Mammary epithelial cell (primary cell): ENCODE results near the gene PIP4K2A.

Source experiments
- EZH2 ChIP-seq: IDR thresholded peaks from 2 replicates; pipeline ENCODE4 v1.6.1; 2012; ENCODE audit warnings: low read length, inconsistent platforms, borderline replicate concordance
- TF ChIP-seq, protein P1 (sequence below), 2 donors: IDR thresholded peaks in 1 of 2; conservative IDR thresholded peaks in 1 of 2; 2 replicates each; pipeline ENCODE4 v1.5.1; 2011 to 2012; ENCODE audit warnings: inconsistent platforms in 2 of 2, low read length in 2 of 2, mild to moderate bottlenecking in 2 of 2, control low read depth in 1 of 2, low read depth in 1 of 2; ENCODE audit not compliant: insufficient read depth in 1 of 2; ENCODE audit errors: extremely low read depth in 1 of 2

GRCh38 chr10:22753786-22754185 is 39.4 kb upstream of the PIP4K2A start:
- TF ChIP-seq, protein P1, sequence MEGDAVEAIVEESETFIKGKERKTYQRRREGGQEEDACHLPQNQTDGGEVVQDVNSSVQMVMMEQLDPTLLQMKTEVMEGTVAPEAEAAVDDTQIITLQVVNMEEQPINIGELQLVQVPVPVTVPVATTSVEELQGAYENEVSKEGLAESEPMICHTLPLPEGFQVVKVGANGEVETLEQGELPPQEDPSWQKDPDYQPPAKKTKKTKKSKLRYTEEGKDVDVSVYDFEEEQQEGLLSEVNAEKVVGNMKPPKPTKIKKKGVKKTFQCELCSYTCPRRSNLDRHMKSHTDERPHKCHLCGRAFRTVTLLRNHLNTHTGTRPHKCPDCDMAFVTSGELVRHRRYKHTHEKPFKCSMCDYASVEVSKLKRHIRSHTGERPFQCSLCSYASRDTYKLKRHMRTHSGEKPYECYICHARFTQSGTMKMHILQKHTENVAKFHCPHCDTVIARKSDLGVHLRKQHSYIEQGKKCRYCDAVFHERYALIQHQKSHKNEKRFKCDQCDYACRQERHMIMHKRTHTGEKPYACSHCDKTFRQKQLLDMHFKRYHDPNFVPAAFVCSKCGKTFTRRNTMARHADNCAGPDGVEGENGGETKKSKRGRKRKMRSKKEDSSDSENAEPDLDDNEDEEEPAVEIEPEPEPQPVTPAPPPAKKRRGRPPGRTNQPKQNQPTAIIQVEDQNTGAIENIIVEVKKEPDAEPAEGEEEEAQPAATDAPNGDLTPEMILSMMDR (conservative IDR thresholded peaks at IDR 0.05 in 1 of 2, IDR thresholded peaks at IDR 0.05 in 1 of 2; ENCODE audit: extremely low read depth in 1 of 2, insufficient read depth in 1 of 2, low read depth in 1 of 2, low read length in 2 of 2): no peak
- no peak for TF ChIP-seq EZH2
